Activated effector memory CD4-positive, alpha-beta T cell treated with Interleukin-2 at 50 U/mL for 16 hours (primary cell): ENCODE data around the gene PALM3.

Experiments
- DNase-seq: peaks from one replicate; pipeline ENCODE4 v3.0.0-alpha.2; 2020

PALM3 gene

GRCh38 chr19:14061751-14062557, at the start of gene PALM3:
TSS of gene PALM3 (minus strand) at chr19:14062076. CDS start at chr19:14061980, 96 bp downstream.
- DNase-seq = no peak

GRCh38 chr19:14111486-14111885, 49.6 kb upstream of the PALM3 start:
- DNase-seq = no peak

GRCh38 chr19:14110650-14111049, 48.8 kb upstream of the PALM3 start:
- DNase-seq = no peak

GRCh38 chr19:14107581-14108461, 45.9 kb upstream of the PALM3 start:
- no peak for DNase-seq

GRCh38 chr19:14106840-14107239, 45.0 kb upstream of the PALM3 start:
- DNase-seq = no peak

GRCh38 chr19:14105680-14106079, 43.8 kb upstream of the PALM3 start:
- no peak for DNase-seq

- DNase-seq = no peak
Measured at GRCh38 chr19:14103310-14103709, 41.4 kb upstream of the PALM3 start.

GRCh38 chr19:14102756-14103155, 40.9 kb upstream of the PALM3 start:
- DNase-seq = no peak

GRCh38 chr19:14102102-14102696, 40.3 kb upstream of the PALM3 start:
- DNase-seq = no peak

GRCh38 chr19:14101003-14101545, 39.2 kb upstream of the PALM3 start:
- no peak for DNase-seq

- DNase-seq = no peak
Measured at GRCh38 chr19:14097532-14098151, 35.8 kb upstream of the PALM3 start.

GRCh38 chr19:14096272-14096992, 34.6 kb upstream of the PALM3 start:
- DNase-seq = no peak

GRCh38 chr19:14094854-14095253, 33.0 kb upstream of the PALM3 start:
- no peak for DNase-seq

GRCh38 chr19:14093117-14093823, 31.4 kb upstream of the PALM3 start:
- DNase-seq = no peak

GRCh38 chr19:14091813-14092462, 30.1 kb upstream of the PALM3 start:
- no peak for DNase-seq

- peak; percentile 53 for DNase-seq
Measured at GRCh38 chr19:14091081-14091812, 29.4 kb upstream of the PALM3 start.

GRCh38 chr19:14090509-14091080, 28.7 kb upstream of the PALM3 start, which contains the start of gene SAMD1:
TSS of gene SAMD1 (minus strand) at chr19:14090751.
- DNase-seq = peak; percentile 80

- peak; percentile 43 for DNase-seq
Measured at GRCh38 chr19:14089662-14090508, 28.0 kb upstream of the PALM3 start.

- DNase-seq = no peak
Measured at GRCh38 chr19:14089412-14089661, 27.5 kb upstream of the PALM3 start.
